HG02642 (cell line): ENCODE measurements around the gene DGKQ.
"Not testable (repeated sequence)": the region's sequence is repeated elsewhere in the genome, so short reads cannot be mapped to it uniquely, and the experiment has no call there.

ENCODE experiments used
- ATAC-seq: cut with Tn5 transposase; IDR thresholded peaks from one replicate; pipeline ENCODE4 v1.9.1; 2021; ENCODE audit warnings: mild to moderate bottlenecking; ENCODE audit not compliant: unreplicated experiment, poor library complexity

The DGKQ gene

GRCh38 chr4:984336-985054 lies 11.1 kb upstream of the DGKQ start:
- ATAC-seq = no peak

DNA sequence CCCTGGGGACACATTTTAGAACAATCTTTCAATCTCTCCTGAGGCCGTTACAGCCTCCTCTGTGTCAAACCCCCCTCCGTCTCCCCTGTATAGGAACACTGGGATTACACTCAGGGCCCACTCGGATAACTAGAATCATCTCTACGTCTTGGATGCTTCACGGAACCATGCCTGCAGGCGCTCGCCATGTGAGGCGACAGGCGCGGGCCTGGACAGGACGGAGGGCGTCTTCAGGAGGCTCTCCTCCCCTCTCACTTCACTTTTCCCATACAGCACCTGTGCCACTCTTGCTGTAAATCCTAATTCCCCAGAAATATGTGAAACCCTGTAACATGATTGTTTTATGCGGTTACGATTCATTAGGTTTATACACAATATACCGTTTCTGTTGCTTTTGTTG lies 9.4 kb upstream of the DGKQ start:
- no peak for ATAC-seq

DNA sequence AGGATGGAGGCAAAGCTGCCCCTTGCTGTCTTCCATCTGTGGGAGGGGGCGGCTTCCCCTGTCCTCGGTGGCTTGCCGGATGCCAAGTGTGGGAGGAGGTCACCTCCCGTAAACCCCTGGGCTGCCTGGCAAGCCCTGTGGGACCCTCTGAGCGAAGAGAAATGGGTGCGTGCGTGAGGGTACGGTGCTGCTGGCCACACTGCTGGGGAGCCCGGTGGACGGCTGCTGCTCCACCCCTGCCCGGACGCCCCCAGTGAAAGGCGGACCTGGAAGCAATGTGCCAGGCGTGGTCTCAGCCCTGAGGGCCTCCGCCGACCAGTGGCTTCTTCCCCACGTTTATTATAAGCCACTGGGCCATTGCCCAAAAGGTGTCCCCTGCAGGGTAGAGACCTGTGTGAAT lies 8.9 kb upstream of the DGKQ start:
- ATAC-seq = no peak

- ATAC-seq = no peak
Measured at GRCh38 chr4:978957-979701, 5.8 kb upstream of the DGKQ start.

GRCh38 chr4:976016-976415 lies 2.6 kb upstream of the DGKQ start:
- not testable (repeated sequence) for ATAC-seq

- ATAC-seq = no peak
Measured at GRCh38 chr4:974668-975067, 1.3 kb upstream of the DGKQ start.

DNA sequence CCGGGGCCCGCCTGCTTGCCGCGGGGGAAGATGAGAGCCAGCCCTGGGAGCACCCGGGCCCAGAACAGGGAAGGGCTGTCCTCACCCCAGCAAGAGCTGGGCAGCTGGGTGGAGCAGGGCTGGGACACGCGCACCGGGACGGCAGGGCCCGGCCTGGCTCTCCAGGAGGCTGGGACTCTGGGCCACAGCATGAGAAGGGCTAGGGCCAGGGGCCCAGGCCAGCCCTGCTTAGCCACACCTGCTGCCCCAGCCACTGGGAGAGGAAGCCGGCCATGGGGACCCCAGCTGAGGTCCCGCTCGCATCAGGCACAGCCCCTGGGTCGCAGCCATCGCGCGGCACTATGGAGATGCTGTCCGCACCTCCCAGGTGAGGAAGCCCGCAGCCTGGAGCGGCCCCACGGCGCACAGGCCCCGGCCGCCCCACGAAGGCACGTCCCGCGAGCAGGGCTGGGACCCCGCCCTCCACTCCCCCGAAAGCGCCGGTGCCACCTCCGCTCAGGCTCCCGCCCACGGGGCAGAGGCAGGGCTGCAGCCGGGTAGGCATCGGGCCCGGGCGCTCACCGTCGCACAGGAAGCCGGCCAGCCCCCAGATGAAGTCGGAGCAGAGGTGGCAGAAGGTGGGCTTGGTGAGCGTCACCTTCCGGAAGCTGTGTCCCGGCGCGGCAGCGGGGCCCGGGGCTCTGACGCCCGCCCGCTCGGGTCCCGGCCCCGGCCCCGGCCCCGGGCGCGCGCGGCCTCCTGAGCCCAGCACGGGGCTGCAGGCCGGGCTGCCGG lies 531 bp downstream of the DGKQ start:
- peak; percentile 49 for ATAC-seq

DNA sequence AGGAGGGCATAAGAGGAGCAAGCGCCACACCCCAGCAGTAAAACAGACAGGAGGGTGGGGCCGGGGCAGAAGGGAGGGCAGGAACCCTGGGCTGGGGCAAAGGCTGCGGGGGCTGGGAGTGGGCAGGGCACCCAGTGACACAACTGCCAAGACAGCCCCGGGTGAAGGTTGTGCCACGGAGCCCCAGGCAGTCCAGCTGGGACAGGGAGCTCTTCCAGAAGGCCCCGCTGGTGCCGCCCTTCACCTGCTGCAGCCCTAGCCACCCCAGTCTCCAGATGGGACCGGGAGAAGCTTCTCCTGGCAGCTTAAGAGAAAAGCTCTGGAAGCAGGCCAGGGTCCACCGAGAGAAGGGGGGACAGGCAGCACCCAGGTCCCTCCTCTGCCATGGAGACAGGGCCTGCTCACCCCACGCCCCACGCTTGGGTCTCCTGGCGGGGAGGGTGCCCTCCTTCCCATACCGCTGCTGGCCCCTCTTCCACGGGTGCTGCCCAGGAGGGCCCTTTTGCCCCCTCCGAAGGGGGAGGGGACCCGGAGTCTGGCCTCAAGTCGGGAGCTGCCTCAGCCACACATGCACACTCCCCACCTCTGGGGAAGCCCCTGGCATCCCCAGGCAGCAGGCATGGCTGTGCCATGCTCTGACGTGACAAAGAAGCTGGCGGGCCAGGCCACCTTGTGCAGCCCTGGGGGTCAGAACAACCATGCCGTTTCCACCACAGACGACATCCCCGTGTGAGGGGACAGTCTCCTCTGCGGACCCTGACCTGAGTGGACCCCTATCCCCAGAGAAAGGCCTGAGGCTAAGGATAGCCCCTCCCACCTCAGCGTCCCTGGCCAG lies 1.5 kb downstream of the DGKQ start:
- no peak for ATAC-seq

DNA sequence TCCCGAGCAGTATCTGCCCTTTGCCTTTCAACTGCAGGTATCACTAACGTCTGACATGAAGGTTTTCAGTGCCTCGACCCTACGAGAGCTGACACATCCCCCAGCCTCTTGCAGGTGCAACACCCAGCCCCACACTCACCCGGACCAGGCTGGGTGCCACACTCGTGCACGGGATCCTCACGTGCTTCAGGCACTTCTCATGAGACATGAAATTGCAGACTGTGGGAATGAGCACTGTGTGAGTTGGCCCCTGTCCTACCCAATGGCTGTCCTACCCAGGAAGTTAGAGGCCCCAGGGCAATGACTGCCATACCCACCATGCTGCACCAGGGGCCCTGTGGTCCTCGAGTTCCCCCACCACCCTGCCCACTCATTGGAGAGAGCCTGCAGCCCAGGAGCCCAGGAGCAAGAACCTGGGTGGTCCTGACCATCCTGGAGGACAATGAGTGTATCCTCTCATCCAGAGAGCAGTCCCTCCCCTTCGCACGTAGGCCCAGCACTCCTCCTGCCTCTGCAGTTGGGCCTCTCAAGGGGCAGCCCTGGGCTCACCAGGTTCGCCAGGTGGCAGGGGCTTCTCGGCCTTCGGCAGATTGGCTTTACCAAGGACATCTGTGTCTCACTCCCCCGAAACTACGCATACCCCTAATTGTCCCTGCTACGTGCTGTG lies 2.4 kb downstream of the DGKQ start:
- no peak for ATAC-seq

DNA sequence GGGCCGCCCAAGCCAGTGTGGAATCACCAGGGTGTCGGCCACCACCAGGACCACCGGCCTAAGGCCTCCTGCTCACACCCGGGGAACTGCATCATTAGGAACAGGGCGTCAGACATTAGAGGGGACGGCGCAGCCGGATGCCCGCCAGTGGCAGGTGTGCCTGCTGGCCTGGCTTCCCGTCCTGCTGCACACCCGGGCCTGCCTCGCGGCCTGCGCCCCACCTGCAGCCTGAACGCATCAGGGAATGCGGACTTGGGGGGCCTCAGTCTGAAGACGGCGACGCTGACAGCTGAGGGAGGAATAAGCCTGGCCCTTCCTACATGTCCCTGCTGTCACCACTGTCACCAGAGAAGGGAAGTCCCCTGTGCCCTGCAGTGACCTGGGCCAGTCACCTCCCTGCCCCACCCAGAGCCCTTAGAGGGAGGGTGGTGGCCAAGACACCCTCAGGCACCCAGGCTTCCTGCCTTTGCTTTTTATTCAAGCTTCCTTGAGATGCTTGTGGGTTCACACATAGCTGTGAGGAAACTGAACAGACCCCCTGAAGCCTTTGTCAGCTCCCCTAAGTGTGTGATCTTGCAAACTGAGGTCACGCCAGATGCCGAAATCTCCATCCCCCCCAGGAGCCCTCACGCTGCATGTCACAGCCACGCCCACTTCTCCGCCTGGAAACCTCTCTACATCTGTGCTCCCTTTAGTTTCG lies 3.2 kb downstream of the DGKQ start:
- ATAC-seq = no peak

DNA sequence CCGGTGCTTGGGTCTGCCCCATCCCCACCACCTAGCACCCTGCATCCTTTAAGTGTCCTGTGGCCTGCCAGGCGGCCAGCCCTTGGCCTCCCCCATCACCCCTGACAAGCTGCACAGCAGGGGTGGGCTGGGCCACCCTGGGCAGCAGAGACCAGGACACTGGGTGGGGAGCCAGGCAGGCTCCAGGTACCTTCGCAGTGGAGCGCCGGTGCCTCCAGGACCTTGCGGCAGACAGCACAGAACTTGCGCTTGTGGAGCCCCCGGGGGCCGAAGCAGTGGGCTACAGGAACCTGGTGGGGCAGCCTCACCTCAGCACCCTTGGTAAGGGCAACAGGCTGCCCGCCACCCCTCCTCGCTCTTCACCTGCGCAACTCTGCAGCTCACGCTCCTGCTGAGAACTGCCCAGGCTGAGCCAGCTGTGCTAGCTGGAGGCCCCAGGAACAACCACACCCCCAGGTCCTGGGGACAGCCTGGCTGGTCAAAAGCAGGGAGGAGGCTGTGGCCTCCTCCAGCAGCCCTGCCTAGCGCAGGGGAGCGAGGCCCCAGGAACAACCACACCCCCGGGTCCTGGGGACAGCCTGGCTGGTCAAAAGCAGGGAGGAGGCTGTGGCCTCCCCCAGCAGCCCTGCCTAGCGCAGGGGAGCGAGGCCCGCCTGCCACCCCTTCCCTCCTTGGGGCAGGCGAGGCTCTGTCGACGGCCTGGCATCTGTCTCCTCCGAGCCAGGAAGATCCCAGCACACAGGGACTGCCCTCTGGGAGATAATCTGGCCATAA lies 4.6 kb downstream of the DGKQ start:
- no peak for ATAC-seq

DNA sequence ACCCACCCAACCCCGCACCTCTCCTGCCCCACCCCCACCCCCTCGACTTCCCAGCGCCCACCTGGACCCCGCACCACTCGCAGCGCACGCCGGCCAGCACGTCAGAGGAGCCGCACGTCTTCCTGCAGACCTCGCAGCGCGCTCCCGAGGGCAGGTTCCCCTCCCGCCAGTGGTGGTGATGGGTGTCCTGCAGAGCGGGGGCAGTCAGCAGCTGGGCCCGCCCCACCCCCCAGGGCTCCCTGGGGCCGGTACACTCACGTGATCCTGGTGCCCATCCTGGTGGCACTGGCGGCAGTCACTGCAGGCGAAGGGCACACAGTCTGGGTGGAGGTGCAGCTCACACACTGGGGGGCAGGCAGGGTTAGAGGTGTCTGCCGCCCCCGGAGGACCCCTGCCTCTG lies 5.1 kb downstream of the DGKQ start:
- no peak for ATAC-seq

DNA sequence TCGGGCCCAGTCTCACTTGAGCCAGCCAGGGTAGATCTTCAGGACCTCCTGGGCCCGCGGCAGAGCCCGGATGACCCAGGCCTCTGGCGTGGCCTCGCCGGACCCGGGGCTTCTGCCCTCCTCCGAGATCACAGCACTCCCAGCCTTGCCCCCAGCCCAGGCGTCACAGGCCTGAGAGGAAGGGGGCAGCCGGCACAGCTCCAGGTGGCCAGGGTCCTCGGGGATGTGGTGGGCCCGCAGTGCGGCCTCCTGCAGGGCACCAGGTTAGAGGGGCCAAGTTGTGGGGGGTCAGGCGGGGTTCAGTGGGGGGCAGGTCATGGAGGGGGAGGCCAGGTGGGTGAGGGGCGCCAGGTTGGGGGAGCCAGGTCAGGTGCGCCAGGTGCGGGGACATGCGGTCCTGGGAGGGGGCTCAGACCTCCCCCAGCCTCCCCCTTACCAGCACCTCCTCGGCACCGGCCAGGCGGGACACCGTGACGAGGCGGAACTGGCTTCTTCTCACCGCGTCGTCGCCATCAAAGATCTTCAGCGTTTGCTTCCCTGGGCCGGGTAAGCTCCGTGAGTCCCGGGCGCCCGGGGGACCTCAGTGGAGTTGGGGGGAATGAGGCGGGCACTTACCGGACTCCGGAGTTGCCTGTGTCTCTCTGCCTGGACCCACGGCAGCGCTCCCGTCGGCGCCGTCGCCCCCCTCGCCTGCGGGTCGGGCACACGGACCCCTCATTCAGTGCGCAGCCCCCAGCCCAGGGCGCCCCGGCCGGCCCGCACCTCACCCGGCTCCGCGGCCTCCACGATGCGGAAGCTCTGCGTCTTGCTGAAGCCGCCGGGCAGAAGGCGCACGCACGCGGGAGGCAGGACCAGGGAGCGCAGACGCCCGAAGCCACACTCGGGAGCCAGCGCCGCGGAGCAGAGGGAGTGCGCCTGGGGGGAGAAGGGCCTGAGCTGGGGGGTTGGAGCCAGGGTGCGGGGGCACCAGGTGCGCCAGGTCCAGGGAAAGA lies 6.0 kb downstream of the DGKQ start:
- no peak for ATAC-seq

- no peak for ATAC-seq
Measured at GRCh38 chr4:966266-967112, 6.9 kb downstream of the DGKQ start.

DNA sequence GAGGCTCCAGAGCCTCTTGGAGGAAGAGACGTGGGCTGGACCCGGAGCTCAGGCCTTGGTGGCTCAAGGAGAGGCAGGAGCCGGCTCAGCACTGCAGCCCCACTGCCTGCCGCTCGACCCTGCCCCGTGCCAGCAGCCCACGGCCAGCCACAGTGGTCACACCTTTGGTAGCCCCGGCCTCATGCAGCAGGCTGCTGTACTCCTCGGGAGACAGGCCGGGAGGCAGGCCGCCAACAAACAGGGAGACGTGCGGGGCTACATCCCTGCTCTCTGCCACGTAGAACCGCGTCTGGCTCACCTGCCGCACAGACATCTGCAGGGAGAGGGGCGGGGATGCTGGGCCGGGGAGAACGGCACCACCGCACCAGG lies 7.6 kb downstream of the DGKQ start:
- no peak for ATAC-seq

DNA sequence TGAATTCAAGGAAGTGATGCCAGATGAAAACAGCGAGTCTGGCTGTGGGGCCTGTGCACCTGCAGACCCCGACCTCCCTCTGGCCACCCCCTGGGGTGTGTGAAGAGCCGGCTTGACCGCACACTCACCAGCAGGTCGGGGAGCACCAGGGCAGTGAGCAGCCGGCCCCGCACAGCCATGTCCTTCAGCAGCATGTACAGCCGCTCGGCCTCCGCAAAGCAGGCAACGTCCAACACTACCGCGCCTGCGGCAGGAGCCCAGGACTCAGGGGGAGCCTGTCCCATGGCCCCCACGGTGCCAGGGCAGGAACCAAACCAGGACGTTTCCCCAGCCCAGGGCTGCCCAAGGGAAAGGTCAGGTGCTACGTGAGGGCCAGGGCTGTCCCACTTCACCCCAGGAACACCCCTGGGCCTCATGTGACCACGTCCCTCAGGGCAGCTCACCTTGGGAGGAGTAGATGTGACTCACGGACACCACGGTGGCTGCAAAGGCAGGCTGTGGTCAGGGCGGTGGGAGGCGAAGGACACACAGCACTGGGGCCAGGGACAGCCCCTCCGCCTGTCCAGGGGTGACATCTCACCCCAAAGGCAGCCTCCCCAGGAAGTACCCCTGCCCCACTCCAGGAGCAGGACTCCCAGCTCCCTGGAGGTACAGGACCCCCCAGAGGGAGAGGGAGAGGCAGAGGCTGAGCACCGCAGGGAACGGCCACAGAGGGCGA lies 8.2 kb downstream of the DGKQ start:
- no peak for ATAC-seq
